GM12864 (cell line): ENCODE data around the gene MYG1.

Experiments used
- DNase-seq: peaks from one replicate; pipeline ENCODE4 v3.0.0-alpha.2; 2011; ENCODE audit warnings: low read depth
- H3K4me3 ChIP-seq: 2 replicates; pipeline ENCODE4 v1.5.1; 2011; ENCODE audit warnings: mild to moderate bottlenecking, low read depth, low read length, control low read depth
- CTCF ChIP-seq: IDR thresholded peaks from 2 replicates; pipeline ENCODE4 v1.5.1; 2011; ENCODE audit warnings: low read depth, mild to moderate bottlenecking, moderate library complexity, low read length, control low read depth, inconsistent platforms; ENCODE audit errors: missing control alignments

Gene MYG1

GRCh38 chr12:53320352-53321195 lies 21.1 kb downstream of the MYG1 start:
- no peak for DNase-seq
- H3K4me3 ChIP-seq, result peak overlapping the region; percentile 86
- no peak for TF ChIP-seq CTCF

GRCh38 chr12:53324113-53324778 lies 24.8 kb downstream of the MYG1 start:
- H3K4me3 ChIP-seq, result peak overlapping the region; percentile 66
- no peak for TF ChIP-seq CTCF
- peak; percentile 60 for DNase-seq

- DNase-seq, result peak; percentile 62
- H3K4me3 ChIP-seq, result peak overlapping the region; percentile 66
- peak; percentile 49 for TF ChIP-seq CTCF
These were observed 25.4 kb downstream of the MYG1 start for GRCh38 chr12:53324779-53325510.

- no peak for TF ChIP-seq CTCF
- DNase-seq, result no peak
- H3K4me3 ChIP-seq, result peak overlapping the region; percentile 66
These were observed 26.1 kb downstream of the MYG1 start for GRCh38 chr12:53325511-53326061.

GRCh38 chr12:53326460-53327185 lies 27.1 kb downstream of the MYG1 start:
- no peak for DNase-seq
- H3K4me3 ChIP-seq, result no peak overlapping the region
- TF ChIP-seq CTCF, result no peak

GRCh38 chr12:53327435-53328042 lies 28.0 kb downstream of the MYG1 start:
- H3K4me3 ChIP-seq, result no peak overlapping the region
- peak; percentile 30 for TF ChIP-seq CTCF
- no peak for DNase-seq
